KOPT-K1 (cell line): ENCODE results near the gene UBE2J2.

Source experiments
- H3K27ac ChIP-seq: fragments of 200-600 bp; sonication (generic); 2 replicates; pipeline ENCODE4 v1.5.1; 2016; ENCODE audit warnings: antibody characterized with exemption, mild to moderate bottlenecking, low read depth, low read length; ENCODE audit not compliant: poor library complexity, severe bottlenecking
- H3K36me3 ChIP-seq: fragments of 200-600 bp; sonication (generic); 2 replicates; pipeline ENCODE4 v1.5.1; 2017; ENCODE audit warnings: antibody characterized with exemption, mild to moderate bottlenecking, low read length, moderate library complexity; ENCODE audit not compliant: insufficient read depth
- H3K9me3 ChIP-seq: fragments of 200-600 bp; sonication (generic); 2 replicates; pipeline ENCODE4 v1.5.1; 2017; ENCODE audit warnings: antibody characterized with exemption, low read length, mild to moderate bottlenecking; ENCODE audit not compliant: insufficient read depth, poor library complexity, severe bottlenecking

UBE2J2 gene

GRCh38 chr1:1304331-1305299 is 31.0 kb upstream of the UBE2J2 start:
- H3K36me3 ChIP-seq = peaks cover 3% of the 10 kb centered on the region; the same call in 1 of the 2 replicates
- peak overlapping the region; percentile 84 for H3K27ac ChIP-seq
- no peaks in the 10 kb centered on the region for H3K9me3 ChIP-seq

GRCh38 chr1:1303736-1304135 is 30.1 kb upstream of the UBE2J2 start:
- H3K27ac ChIP-seq = no peak overlapping the region
- no peaks in the 10 kb centered on the region for H3K9me3 ChIP-seq
- H3K36me3 ChIP-seq = no peaks in the 10 kb centered on the region

- Histone ChIP-seq H3K36me3 (no peaks in the 10 kb centered on the region; the same call in 1 of the 2 replicates), H3K27ac (no peak overlapping the region), H3K9me3 (no peaks in the 10 kb centered on the region)
Measured at GRCh38 chr1:1302951-1303509, 29.4 kb upstream of the UBE2J2 start.

DNA sequence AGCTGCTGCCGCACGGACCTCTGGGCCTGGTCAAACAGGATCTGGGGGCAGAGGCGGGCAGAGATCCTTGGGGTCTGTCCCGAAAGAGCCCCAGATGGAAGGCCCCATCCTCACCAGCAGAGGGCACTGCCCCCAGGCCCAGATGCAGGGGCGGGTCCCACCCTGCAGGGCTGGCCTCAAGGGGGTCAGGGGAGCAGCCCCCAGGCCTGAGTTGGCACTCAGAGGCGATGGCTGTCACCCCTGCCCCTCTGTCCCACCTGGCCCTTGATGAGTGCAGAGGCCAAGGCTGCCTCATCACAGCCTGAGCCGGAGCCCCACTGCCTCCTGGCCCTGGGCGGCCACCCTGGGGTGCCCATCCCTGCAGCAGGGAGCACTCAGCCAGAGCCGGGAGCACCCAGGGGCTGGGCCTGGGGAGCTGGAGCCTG is 28.4 kb upstream of the UBE2J2 start:
- no peaks in the 10 kb centered on the region for H3K9me3 ChIP-seq
- no peaks in the 10 kb centered on the region; the same call in 1 of the 2 replicates for H3K36me3 ChIP-seq
- H3K27ac ChIP-seq = no peak overlapping the region

GRCh38 chr1:1300352-1300739 is 26.7 kb upstream of the UBE2J2 start:
- Histone ChIP-seq H3K36me3 (peaks cover 3% of the 10 kb centered on the region; the same call in 1 of the 2 replicates), H3K9me3 (no peaks in the 10 kb centered on the region), H3K27ac (no peak overlapping the region)

DNA sequence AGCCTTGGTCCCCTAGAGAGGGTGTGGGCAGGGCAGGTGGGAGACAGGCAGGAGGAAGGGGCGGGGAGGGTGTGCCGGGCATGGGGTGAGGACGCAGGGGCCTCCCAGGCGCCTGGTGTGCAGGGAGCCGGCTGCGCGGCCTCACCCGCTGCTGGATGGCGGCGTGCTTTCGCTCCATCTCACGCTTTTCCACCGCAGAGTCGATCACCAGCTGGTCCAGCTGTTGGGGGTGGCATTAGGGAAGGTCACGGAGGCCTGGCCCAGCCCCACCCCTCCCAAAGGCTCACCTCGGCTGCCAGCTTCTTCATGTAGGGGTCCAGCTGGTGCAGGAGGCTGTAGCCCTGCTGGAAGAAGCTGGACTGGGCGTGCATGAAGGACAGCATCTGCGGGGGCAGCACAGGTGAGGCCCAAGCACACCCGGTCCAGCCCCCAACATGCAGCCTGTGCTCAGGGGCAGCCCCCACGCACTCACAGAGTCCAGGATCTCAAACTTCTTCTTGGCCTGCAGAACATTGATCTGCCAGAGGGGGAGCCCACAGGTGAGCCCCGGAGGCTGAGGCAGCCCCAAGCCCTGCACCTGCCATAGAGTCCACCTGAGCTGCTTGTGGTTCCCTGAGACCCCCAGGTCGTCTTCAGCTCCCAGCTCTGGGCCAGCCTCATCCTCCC is 26.2 kb upstream of the UBE2J2 start:
- H3K9me3 ChIP-seq = no peaks in the 10 kb centered on the region
- no peak overlapping the region for H3K27ac ChIP-seq
- H3K36me3 ChIP-seq = peaks cover 7% of the 10 kb centered on the region; the same call in 1 of the 2 replicates

DNA sequence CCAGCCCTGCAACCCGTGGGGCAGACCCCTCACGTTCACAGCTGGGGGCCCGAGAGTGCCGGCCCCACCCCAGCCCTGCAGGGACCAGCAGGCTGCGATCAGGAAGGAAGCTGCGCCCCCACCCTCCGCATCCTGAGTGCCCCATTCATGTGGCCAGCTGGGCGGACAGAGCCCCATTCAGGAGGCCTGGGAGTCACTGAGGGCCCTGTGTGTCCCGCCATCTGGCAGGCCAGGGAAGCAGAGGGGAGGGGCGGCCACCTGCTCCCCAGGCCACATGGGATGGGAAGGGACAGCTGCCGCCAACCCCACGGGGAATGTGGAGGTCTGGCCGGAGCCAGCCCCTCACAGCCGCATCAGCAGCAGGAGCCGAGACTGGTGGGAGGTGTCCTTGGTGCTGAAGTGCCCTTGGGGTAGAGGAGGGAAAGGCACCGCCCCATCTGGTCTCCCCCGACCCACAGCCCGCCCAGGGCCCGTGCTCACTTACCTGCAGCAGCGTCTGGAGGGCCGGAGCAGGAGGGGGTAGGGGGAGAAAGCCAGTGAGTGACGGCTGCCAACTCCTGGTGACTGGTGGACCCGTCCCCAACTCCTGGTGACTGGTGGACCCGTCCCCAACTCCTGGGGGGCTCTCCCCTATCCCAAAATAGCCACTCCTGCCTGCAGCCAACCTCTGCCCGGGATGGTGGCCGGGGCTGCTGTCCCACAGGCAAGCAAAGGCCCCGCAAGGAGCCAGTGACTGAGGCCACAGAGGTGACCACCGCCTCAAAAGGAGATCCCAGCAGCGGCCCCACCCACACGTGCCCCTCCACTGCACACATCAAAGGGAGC is 25.4 kb upstream of the UBE2J2 start:
- Histone ChIP-seq H3K27ac (no peak overlapping the region), H3K9me3 (no peaks in the 10 kb centered on the region), H3K36me3 (peaks cover 7% of the 10 kb centered on the region; the same call in 1 of the 2 replicates)

DNA sequence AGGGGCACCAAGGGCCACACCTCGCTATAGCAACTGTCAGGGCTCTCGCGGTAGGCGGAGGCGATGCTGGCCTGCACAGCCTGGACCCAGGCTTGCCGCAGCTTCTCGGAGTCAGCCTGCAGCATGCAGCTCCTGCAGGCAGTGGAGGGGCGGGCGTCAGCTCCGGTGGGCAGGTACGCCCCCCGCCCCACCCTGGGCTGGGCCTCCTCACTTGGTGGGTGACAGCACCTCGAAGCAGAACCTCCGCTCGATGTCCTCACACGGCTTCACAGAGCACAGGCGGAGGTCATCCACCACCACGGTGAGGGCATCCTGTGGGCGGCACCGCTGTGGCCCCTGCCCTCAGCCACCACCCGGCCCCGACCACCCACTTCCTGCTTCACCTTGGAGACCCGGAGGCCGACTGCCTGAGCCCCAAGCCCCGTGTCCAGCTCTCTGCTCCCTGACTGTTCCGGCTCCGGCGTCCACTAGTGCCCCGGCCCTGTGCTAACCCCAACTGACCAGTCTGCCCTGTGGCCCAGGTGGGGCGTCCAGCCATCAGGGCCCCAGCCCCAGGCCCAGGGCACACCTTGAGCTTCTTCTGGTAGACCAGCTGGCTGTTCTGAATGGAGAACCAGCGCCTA is 24.3 kb upstream of the UBE2J2 start:
- no peak overlapping the region for H3K27ac ChIP-seq
- H3K36me3 ChIP-seq = peaks cover 7% of the 10 kb centered on the region; the same call in 1 of the 2 replicates
- H3K9me3 ChIP-seq = no peaks in the 10 kb centered on the region

DNA sequence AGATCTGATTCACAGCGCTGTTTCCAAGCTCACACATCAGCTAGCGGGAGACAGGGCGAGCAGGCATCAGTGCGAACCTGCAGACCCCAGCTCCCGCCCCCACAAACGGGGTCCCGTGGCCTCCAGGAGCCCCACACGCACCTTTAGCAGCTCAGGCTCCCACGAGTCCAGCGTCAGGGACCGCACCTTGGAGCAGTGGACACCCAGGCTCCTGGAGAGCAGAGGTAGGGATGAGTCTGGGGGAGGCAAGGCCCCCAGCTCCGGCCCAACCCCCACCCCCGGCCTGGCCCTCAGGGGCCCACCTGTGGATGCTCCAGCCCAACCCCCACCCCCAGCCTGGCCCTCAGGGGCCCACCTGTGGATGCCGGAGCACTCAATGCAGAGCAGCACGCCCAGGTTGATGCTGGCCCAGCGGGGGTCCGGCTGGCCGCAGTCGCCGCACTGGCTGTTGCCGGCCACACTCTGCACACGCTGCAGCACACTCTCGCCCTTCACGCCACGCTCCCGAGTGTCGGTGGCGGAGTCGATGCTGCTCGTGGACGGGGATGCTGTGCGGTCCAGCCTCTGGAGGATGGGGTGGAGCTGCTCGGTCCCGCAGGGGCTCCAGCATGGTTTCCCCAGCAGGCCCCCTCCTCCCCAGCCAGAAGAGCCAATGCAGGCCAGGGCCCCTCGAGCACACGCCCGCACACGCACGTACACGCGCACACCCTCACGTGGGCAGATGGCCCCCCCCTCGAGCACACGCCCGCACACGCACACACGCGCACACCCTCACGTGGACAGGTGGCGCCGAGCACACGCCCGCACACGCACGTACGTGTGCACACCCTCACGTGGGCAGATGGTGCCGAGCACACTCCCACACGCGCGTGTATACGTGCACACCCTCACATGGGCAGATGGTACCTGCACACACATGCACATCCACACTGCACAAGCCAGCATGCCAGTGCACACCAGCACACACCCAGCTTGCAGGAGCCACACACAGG is 22.7 kb upstream of the UBE2J2 start:
- Histone ChIP-seq H3K36me3 (peaks cover 7% of the 10 kb centered on the region; the same call in 1 of the 2 replicates), H3K27ac (no peak overlapping the region), H3K9me3 (no peaks in the 10 kb centered on the region)

GRCh38 chr1:1295154-1295923 is 21.7 kb upstream of the UBE2J2 start:
- H3K36me3 ChIP-seq = peaks cover 7% of the 10 kb centered on the region; the same call in 1 of the 2 replicates
- H3K9me3 ChIP-seq = no peaks in the 10 kb centered on the region
- H3K27ac ChIP-seq = no peak overlapping the region

- Histone ChIP-seq H3K36me3 (peaks cover 7% of the 10 kb centered on the region; the same call in 1 of the 2 replicates), H3K27ac (no peak overlapping the region), H3K9me3 (no peaks in the 10 kb centered on the region)
Measured at GRCh38 chr1:1294250-1294890, 20.7 kb upstream of the UBE2J2 start.
